Prostate gland (tissue), 2 donors: Measurements from ENCODE around the gene NOS2. TPM values are rescaled to one million over a fixed set of nuclear protein-coding genes. Genes with fewer than 3 reads are reported as not detected.
"Not testable (repeated sequence)": the region's sequence is repeated elsewhere in the genome, so short reads cannot be mapped to it uniquely, and the experiment has no call there.

ENCODE experiments used
- DNase-seq: peaks from one replicate; pipeline ENCODE4 v3.0.0-alpha.2; 2019; ENCODE audit warnings: low spot score
- H3K27ac ChIP-seq, 2 donors: fragments of 200-600 bp; sonication (generic); 2 replicates each; pipeline ENCODE4 v1.5.1; 2017 to 2019
- H3K27me3 ChIP-seq: fragments of 200-600 bp; sonication (generic); replicated peaks from 2 replicates; pipeline ENCODE4 v1.5.1; 2019; ENCODE audit not compliant: insufficient read depth
- H3K36me3 ChIP-seq, 2 donors: fragments of 200-600 bp; sonication (generic); 1 replicate in 1 of 2; 2 replicates in 1 of 2; pipeline versions ENCODE4 v1.5.1 to v1.8.1; 2017 to 2019
- H3K4me1 ChIP-seq: fragments of 200-600 bp; sonication (generic); replicated peaks from 2 replicates; pipeline ENCODE4 v1.5.1; 2019
- H3K4me3 ChIP-seq, 2 donors: fragments of 200-600 bp; sonication (generic); 2 replicates each; pipeline ENCODE4 v1.5.1; 2017 to 2019
- H3K9me3 ChIP-seq: fragments of 200-600 bp; sonication (generic); 2 replicates; pipeline ENCODE4 v1.5.1; 2017
- CTCF ChIP-seq, 4 experiments: fragments of 200-600 bp in 2 of 4; fragments of 450-650 bp in 2 of 4; sonication (generic) in 2 of 4; IDR thresholded peaks; 1 replicate in 3 of 4; 2 replicates in 1 of 4; pipeline ENCODE4 v1.5.1; 2016 to 2019; ENCODE audit warnings: antibody characterized with exemption in 4 of 4, mild to moderate bottlenecking in 2 of 4, moderate library complexity in 2 of 4
- POLR2A ChIP-seq: fragments of 450-650 bp; IDR thresholded peaks from one replicate; pipeline ENCODE4 v1.6.1; 2016; ENCODE audit warnings: antibody characterized with exemption, mild to moderate bottlenecking
- POLR2AphosphoS5 ChIP-seq: sonication (generic); formaldehyde crosslinking; IDR thresholded peaks from one replicate; pipeline ENCODE4 v1.6.1; 2017; ENCODE audit warnings: antibody characterized with exemption
- WGBS: methylation state at CpG from one replicate; pipeline ENCODE4 v1.1.5; 2018; 5-methylcytosine and 5-hydroxymethylcytosine counted together
- intact Hi-C: fragments of 100-400 bp; cut with DNase I; formaldehyde crosslinking; loops from one replicate; pipeline ENCODE4 v1.14.2; 2022
- total RNA-seq, 2 donors: library from RNA; depleted of rRNA; stranded (reverse); fragments of >200 nt; gene quantifications; one replicate each; pipeline ENCODE4 v1.1.0, GENCODE V29; 2016

NOS2 gene
- total RNA-seq, 2 donors from 2014 or later: 0.55 to 1.4 TPM

- H3K4me1 ChIP-seq: no peaks in the 10 kb centered on the region
- DNase-seq: no peak
- TF ChIP-seq POLR2AphosphoS5: no peak
- TF ChIP-seq CTCF (IDR thresholded peaks at IDR 0.05): no peak
- TF ChIP-seq POLR2A: no peak
- WGBS: 67% methylated on average over 13 of the region's 13 CpGs
- no peaks in the 10 kb centered on the region for H3K9me3 ChIP-seq
- no peaks in the 10 kb centered on the region for H3K27me3 ChIP-seq
- H3K27ac ChIP-seq: no peak overlapping the region
- H3K4me3 ChIP-seq: no peak overlapping the region
- intact Hi-C loops: no loop called here
- H3K36me3 ChIP-seq: no peaks in the 10 kb centered on the region
These were observed 45.1 kb upstream of the NOS2 start for GRCh38 chr17:27845264-27846041.

- WGBS: 69% methylated on average over 1 of the region's 1 CpG
- no peak overlapping the region for H3K27ac ChIP-seq
These were observed 40.4 kb upstream of the NOS2 start for GRCh38 chr17:27840688-27841087.

GRCh38 chr17:27840406-27840678, 40.0 kb upstream of the NOS2 start:
- H3K27ac ChIP-seq, H3K4me1 ChIP-seq, H3K27me3 ChIP-seq, H3K36me3 ChIP-seq, DNase-seq, H3K9me3 ChIP-seq, intact Hi-C loops, H3K4me3 ChIP-seq: not testable (repeated sequence)
- no CpG with 5 or more reads among the region's 1 CpG for WGBS

More at GRCh38 chr17:27840688-27841087, 40.4 kb upstream of the NOS2 start:
- DNase-seq: no peak
- Histone ChIP-seq H3K4me1 (no peaks in the 10 kb centered on the region), H3K4me3 (no peak overlapping the region), H3K27me3 (no peaks in the 10 kb centered on the region), H3K36me3 (no peaks in the 10 kb centered on the region), H3K9me3 (no peaks in the 10 kb centered on the region)
- TF ChIP-seq POLR2AphosphoS5 (no peak), POLR2A (no peak), CTCF (IDR thresholded peaks at IDR 0.05) (no peak)
- intact Hi-C loops: no loop called here

DNA sequence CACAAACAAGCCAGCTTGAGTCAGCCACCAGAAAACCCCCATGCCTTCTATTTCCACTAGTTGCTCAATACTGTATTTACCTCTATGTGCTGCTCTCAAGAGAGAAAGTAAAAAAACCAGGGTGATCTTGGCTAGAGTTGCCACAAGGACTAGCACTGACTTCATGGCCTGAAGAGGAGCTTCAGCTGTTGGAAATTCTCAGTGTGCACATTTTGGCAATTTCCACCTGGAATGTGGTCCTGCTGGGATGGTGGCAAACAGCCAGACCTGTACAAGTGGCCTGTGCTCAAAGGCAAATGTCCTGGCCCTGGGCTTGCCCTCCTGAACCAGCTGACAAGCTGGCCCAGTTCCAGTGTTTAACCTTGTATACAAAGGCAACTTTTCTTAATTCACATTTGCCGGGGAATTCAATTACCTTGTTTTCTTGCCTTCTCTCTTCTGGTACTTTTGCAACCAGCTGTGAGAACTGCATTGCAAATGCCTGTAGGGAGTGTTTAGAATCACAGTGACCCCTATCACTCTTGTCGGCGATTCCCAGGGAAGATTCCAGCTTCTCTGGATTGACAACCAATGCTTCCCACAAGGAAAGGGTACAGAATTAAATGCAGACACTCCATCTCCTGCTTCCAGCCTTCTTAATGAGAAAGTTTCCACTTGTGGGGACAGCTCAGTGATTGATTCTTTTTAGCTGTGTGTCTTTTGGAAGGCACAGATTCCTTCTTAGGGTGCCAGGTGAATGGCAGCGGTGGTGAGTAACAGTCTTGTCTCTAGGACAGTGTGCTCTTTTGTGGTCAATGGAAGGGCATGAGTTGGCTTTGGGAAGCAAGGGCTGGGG, 39.5 kb upstream of the NOS2 start:
- DNase-seq, H3K9me3 ChIP-seq, H3K27me3 ChIP-seq, H3K4me3 ChIP-seq, H3K36me3 ChIP-seq, H3K4me1 ChIP-seq, intact Hi-C loops, H3K27ac ChIP-seq: not testable (repeated sequence)
- 17% methylated on average over 1 of the region's 4 CpGs for WGBS

DNA sequence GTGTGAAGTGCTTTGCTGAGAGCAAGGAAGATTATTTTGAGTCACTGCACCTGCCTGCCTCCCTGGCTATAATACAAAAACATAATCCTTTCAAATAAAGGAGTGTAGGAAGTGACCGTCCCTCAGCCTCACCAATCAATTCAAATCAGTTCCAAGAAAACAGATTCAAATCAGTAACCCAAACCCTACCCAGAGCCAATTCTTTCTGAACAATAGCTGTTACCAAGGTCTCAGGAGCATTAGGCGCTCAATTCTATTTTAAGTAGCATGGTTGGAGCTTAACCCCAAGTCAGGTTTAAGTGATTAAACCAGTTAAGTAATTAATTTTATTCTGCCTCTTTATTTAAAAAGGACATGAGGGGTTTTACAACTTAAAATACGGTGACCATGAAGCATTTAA, 38.3 kb upstream of the NOS2 start:
- H3K27ac ChIP-seq, H3K9me3 ChIP-seq, intact Hi-C loops, H3K4me1 ChIP-seq, H3K4me3 ChIP-seq, DNase-seq, H3K27me3 ChIP-seq, H3K36me3 ChIP-seq: not testable (repeated sequence)
- WGBS: 50% methylated on average over 2 of the region's 3 CpGs

DNA sequence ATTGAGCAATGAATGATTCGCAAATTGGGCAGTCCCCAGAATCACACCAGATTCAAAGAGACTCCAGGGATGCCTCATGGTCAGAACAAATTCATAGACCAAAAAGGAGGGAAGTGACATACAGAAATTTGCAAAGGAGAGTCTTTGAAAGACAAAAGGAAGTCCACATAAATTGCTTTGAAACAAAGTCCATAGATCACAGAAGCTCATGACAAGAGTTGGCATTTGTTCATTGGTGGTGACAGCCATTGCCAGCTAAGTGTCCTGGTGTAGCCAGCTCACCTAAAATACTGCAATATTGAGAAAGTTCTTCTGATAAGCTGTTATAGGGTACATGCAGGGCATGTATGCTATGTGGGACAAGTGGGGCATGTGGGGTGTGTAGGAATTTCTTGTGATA, 37.4 kb upstream of the NOS2 start:
- not testable (repeated sequence) for H3K4me3 ChIP-seq
- 97% methylated on average over 1 of the region's 1 CpG for WGBS

DNA sequence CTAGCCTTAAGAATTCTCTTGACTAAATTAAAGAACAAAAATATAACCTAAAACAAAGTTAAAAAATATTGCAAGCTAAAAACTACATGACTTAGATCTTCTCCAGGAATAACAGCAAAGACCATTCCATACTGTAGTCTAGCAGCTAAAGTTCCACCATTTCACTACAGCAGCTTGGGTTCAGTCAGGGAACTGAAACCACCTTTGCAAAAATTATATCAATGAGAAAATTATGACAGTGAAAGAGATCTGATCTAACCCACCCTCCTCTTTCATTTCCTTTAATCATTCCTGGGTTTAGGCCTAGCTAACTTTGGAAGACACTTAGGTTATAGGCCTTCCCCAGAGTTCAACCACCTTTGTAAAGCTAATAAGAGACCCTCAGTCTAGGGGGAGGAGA, 36.3 kb upstream of the NOS2 start:
- no peak overlapping the region for H3K4me3 ChIP-seq
- DNase-seq: no peak
- no peaks in the 10 kb centered on the region for H3K4me1 ChIP-seq
- H3K27ac ChIP-seq: no peak overlapping the region
- intact Hi-C loops: no loop called here
- no peaks in the 10 kb centered on the region for H3K36me3 ChIP-seq
- H3K27me3 ChIP-seq: no peaks in the 10 kb centered on the region
- no peaks in the 10 kb centered on the region for H3K9me3 ChIP-seq
- no peak for TF ChIP-seq POLR2A
- no peak for TF ChIP-seq CTCF (IDR thresholded peaks at IDR 0.05)
- no peak for TF ChIP-seq POLR2AphosphoS5

More for the DNA sequence above, 37.4 kb upstream of the NOS2 start:
- H3K9me3 ChIP-seq, H3K27ac ChIP-seq, intact Hi-C loops, DNase-seq, H3K4me1 ChIP-seq, H3K36me3 ChIP-seq, H3K27me3 ChIP-seq: not testable (repeated sequence)
